HCT116 (cell line): ENCODE data around the gene HHIPL1.

Experiments used
- ATF3 ChIP-seq: IDR thresholded peaks from 2 replicates; pipeline ENCODE4 v1.6.1; 2012
- CTCF ChIP-seq, 3 experiments: fragments of 200-600 bp in 1 of 3; sonication (generic) in 1 of 3; IDR thresholded peaks in 2 of 3; conservative IDR thresholded peaks in 1 of 3; 2 replicates each; pipeline ENCODE4 v1.5.1; 2012 to 2017; ENCODE audit warnings: low read depth in 2 of 3, low read length in 2 of 3, antibody characterized with exemption in 1 of 3, borderline replicate concordance in 1 of 3, control low read depth in 1 of 3, mild to moderate bottlenecking in 1 of 3, mixed read lengths in 1 of 3, mixed run types in 1 of 3, moderate library complexity in 1 of 3; ENCODE audit not compliant: insufficient read depth in 1 of 3
- ELF1 ChIP-seq: IDR thresholded peaks from 2 replicates; pipeline ENCODE4 v1.6.1; 2012; ENCODE audit warnings: low read depth, borderline replicate concordance
- FOSL1 ChIP-seq: IDR thresholded peaks from 2 replicates; pipeline ENCODE4 v1.6.1; 2012; ENCODE audit warnings: low read depth
- JUND ChIP-seq: IDR thresholded peaks from 2 replicates; pipeline ENCODE4 v1.6.1; 2012
- POLR2A ChIP-seq: IDR thresholded peaks from 2 replicates; pipeline ENCODE4 v1.7.0; 2011; ENCODE audit warnings: borderline replicate concordance; ENCODE audit not compliant: insufficient read depth, insufficient read length; ENCODE audit errors: extremely low read depth
- RAD21 ChIP-seq: IDR thresholded peaks from 2 replicates; pipeline ENCODE4 v1.6.1; 2012; ENCODE audit warnings: low read depth, mild to moderate bottlenecking
- SIN3A ChIP-seq: IDR thresholded peaks from 2 replicates; pipeline ENCODE4 v1.6.1; 2012; ENCODE audit warnings: low read depth
- SP1 ChIP-seq: IDR thresholded peaks from 2 replicates; pipeline ENCODE4 v1.6.1; 2012; ENCODE audit warnings: low read depth
- TCF7L2 ChIP-seq: IDR thresholded peaks from 2 replicates; pipeline ENCODE4 v1.7.0; 2011; ENCODE audit warnings: borderline replicate concordance, inconsistent platforms; ENCODE audit not compliant: insufficient read depth, insufficient read length; ENCODE audit errors: extremely low read depth
- YY1 ChIP-seq: IDR thresholded peaks from 2 replicates; pipeline ENCODE4 v1.6.1; 2011; ENCODE audit warnings: low read length, low read depth, moderate library complexity, mild to moderate bottlenecking; ENCODE audit not compliant: insufficient replicate concordance; ENCODE audit errors: extremely low read depth
- ZBTB33 ChIP-seq: IDR thresholded peaks from 2 replicates; pipeline ENCODE4 v1.6.1; 2011; ENCODE audit warnings: mild to moderate bottlenecking, low read length, moderate library complexity; ENCODE audit not compliant: insufficient replicate concordance; ENCODE audit errors: extremely low read depth
- ZNF274 ChIP-seq: fragments of 200-500 bp; sonication (Bioruptor generic); IDR thresholded peaks from 2 replicates; pipeline ENCODE4 v1.6.1; 2014; ENCODE audit warnings: mild to moderate bottlenecking, low read depth, low read length, inconsistent platforms

DNA sequence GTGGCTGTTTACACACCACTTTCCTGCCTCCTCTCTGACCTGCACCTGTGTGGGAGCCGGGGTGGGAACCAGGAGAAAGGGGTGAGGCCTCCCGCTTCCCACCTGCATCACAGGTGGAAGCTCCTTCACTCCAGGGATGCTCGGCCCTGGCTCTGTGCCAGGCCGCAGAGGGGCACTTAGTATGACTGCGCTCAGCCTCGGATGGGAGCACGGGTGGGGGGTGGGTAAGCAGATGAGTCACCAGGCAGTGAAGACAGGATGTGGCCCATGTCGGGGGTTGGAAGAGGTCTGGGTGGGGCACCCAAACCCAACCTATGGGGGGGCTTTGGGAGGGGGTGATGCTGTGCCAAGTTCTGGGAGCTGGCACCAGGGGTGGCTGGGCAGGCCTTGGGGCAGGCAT lies 31.7 kb downstream of the HHIPL1 start:
- TF ChIP-seq SIN3A: no peak
- TF ChIP-seq RAD21: no peak
- no peak for TF ChIP-seq CTCF (IDR thresholded peaks at IDR 0.05 in 2 of 3, conservative IDR thresholded peaks at IDR 0.05 in 1 of 3; ENCODE audit: borderline replicate concordance in 1 of 3, insufficient read depth in 1 of 3, low read depth in 2 of 3, low read length in 2 of 3)
- TF ChIP-seq FOSL1: no peak
- TF ChIP-seq SP1: no peak
- TF ChIP-seq TCF7L2: no peak
- TF ChIP-seq JUND: no peak
- TF ChIP-seq ZNF274: no peak
- TF ChIP-seq ATF3: no peak
- TF ChIP-seq ELF1: no peak
- TF ChIP-seq YY1: no peak
- TF ChIP-seq ZBTB33: no peak
- no peak for TF ChIP-seq POLR2A
